NCI-H2196 treated with DMSO at 0.1 percent for 48 hours (cell line): Measurements from ENCODE around the gene ECD.
"Not testable (repeated sequence)": the region's sequence is repeated elsewhere in the genome, so short reads cannot be mapped to it uniquely, and the experiment has no call there.

ENCODE experiments used
- DNase-seq: peaks from one replicate; lab custom pipeline; 2025; ENCODE audit not compliant: unreplicated experiment; lab: John Stamatoyannopoulos, UW

The ECD gene

DNA sequence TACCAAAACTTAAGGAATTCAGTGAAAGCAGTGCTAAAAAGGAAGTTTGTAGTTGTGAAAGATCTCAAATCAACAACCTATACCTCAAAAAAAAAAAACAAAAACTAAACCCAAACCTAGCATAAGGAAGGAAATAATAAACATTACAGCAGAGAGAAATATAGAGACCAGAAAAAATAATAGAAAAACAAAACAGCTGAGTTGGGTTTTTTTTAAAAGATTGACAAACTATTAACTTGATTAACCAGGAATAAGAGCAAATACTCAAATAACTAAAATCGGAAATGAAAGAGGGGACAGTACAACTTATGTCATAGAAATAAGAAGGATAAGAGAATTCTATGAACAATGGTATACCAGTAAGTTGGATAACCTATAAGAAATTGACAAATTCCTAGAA is 6.7 kb downstream of the ECD start:
- DNase-seq, result no peak

DNA sequence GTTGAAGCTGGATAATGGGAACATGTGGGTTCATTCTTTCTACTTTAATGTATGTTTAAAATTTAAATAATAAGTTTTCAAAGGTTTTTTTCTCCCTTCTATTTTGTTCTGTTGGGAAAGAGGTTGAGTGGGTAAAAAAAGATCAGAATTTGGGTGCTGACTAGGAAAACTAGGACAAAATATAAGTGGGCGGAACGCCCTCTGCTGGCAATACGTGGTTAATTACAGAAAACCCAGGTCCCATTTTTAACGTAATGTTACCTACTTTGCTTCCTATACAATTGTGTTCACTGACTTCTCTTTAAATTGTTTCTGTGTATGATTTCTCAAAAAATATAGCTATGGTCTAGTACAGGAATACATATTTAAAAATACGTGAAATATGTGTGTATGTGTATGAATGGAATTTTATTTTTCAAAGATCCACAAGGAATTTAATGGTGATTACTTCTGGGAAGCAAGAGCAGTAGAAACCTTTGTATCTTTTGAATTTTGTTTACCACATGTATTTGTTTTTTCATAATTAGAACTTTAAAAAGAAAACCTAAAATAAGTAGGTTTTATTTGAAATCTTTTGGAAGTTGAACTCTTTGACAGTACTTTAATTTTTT is 8.7 kb downstream of the ECD start:
- DNase-seq, result no peak

DNA sequence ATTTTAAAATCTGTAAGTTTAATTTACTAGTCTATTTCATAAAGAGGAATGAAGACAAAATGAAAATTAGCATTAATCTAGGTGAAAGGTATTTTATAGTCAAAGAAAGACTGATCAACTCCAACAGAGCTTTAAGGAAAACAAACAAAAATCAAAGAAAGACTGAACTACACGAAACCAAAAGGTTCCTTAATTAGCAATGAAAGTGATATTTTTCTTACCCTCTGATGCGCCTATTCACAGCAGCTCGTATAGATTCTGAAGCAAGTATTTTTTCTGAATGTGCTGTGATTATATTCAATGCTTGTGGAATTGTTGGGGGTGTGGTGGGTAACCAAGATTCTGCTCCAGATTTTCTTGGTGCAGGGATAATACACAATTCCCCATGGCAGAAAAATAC is 11.8 kb downstream of the ECD start:
- DNase-seq, result no peak

DNA sequence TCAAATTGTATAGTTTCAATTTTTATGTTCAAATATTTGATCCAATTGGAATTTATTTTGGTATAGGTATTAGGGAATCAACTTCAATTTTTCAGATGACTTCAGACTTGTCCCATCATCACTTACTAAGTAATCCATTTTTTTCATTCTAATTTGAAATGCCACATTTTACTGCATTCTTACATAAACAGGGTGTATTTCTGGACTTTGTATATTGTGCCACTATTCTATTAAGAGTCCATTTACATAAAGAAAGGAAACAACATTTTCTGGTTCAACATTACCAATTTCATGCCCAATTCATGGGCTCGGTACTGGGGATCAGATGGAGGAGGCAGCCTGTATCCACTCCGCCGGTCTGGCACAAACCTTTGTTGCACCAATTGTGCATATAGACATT is 15.8 kb downstream of the ECD start:
- no peak for DNase-seq

DNA sequence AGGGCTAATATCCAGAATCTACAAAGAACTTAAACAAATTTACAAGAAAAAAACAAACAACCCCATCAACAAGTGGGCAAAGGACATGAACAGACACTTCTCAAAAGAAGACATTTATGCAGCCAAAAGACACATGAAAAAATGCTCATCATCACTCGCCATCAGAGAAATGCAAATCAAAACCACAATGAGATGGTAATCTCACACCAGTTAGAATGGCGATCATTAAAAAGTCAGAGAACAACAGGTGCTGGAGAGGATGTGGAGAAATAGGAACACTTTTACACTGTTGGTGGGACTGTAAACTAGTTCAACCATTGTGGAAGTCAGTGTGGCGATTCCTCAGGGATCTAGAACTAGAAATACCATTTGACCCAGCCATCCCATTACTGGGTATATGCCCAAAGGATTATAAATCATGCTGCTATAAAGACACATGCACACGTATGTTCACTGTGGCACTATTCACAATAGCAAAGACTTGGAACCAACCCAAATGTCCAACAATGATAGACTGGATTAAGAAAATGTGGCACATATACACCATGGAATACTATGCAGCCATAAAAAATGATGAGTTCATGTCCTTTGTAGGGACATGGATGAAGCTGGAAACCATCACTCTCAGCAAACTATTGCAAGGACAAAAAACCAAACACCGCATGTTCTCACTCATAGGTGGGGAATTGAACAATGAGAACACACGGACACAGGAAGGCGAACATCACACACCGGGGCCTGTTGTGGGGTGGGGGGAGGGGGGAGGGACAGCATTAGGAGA is 17.0 kb downstream of the ECD start:
- DNase-seq, result not testable (repeated sequence)

DNA sequence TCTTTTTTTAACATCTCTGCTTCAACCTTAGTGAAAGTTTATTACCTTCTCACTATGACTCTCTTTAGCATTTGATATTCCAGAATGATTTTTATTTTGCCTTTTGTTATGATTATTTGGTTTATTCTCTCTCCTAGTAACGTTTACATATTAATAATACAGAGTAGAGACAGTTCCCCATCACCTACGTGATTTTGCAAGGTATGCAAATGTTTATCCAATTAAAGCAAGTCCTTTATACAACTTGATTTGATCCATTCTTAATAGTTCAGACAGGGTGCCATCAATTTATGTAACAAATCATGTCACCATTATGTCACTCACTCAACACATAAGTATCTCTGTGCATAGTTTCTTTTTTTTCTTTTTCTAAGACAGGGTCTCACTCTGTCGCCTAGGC is 26.2 kb downstream of the ECD start:
- DNase-seq, result no peak

DNA sequence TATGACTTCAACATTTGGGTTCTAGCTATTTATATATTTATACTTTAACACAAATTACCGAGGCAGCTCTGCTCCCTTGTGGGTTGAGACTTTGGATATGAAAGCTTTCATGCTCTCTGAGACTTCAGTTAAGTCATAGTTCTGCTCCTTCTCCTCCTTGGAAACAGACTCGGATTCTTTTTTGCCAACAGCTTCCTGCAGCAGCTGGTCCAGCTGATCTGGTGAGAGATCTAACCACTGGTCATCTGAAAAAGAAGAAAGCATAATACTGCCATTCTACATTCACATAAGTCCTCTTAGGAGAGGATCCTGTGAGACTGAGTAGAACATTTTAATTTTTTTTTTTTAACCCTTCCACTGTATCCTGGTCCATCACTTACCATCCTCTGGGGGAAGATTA is 28.6 kb downstream of the ECD start:
- no peak for DNase-seq

DNA sequence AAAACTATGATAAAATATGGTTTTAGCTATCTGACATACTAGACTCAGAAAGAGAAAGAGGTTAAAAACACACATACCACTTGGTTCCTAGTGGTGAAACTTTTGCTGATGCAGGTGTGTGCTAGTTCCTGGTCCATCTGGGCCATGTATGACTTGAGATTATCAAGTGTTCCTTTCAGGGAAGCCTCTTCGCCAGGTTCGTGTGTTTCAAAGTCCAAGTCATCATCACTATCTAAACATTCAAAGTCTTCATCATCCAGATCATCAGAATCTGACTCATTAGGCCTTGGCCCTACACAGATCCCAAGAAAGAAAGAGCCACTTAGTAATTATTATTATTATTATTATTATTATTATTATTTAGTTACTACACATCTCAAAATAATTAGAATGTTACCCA is 31.2 kb downstream of the ECD start:
- DNase-seq, result no peak

DNA sequence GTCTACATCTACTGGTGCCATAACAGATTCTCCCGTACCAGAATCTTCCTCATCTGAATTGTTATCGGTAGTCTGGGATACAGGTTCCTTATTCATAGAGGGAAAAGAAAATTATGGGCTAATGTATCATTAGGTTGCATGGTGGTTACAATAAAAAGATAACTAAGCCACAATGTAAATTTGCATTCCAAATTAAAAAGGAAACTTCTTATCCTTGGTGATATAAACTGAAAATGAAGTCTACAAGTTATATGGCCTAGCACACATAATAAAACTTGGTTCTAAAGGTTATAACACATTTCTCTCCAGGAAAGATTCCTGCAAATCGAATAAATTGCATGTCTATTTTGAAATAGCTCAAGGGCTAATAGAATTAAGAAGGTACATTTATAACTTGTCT is 33.1 kb downstream of the ECD start:
- no peak for DNase-seq

DNA sequence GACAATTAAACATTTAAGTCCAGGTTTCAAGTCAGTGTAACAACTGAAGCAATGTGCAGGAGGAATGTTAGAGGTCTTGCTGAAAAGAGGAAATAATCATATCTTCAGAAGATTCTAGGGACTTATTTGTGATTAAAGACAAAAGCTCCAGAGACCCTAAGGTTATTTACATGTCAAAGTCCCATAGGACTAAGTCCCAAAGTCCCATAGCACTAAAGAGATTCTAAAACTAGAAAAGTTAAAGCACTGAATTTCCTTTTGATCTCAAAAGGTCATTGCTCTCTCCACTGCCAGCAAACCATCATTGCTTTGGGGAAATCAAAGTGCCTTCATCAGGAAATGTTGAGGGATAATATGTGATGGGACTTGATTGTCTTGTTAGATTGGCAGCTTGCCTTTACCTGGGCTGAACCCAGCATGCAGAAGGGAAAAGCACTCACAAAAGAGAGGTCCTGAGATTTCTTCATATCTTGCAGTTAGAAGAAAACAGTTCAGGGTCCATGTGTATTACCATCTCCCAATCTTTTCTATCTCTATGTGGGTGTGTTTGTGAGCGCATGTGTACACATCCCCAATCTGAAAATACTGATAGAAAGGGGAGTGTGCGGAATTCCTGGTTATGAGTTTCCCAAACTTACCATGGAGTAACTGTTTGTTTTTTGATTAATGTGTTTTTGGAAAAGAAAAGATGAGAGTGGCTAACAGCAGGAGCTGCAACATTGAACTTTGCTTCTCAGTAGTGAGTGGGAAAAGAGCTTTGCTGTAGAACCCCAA is 35.7 kb downstream of the ECD start:
- DNase-seq, result no peak

DNA sequence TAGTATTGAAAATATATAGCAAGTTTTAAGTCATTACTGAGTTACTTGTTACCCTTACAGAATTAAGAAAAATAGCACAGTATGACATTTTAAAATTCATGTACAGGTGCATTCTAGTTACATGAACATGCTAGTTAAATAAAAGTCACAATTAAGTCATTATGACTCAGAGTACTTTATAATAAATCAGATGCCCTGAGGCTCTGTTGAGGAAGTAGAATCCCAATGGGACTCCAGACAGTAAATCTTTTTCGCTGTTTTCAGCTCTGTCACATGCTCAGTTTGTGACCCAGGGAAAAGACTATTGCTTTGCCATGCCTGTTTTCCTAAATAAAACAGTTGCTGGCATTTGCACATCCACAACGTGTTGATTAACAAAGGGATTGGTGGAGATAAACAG is 36.5 kb downstream of the ECD start:
- no peak for DNase-seq

DNA sequence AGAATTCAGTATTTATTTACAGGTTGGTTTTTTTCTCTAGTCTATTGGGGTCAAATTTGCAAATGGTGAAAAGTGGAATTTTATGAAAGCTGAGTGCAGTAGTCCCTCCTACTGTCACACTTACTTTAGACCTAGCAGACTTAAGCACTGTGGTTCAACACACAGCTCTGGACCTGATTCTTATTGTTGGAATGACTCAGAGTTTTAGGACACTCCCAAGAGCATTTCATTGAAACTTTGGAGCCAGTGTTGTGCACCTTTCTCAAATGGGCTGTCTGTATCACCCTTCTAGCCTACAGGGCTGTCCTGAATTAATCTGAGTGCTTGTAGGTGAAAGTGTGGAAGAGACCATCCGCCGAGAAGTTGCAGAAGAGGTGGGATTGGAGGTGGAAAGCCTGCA is 41.5 kb downstream of the ECD start:
- DNase-seq, result no peak

DNA sequence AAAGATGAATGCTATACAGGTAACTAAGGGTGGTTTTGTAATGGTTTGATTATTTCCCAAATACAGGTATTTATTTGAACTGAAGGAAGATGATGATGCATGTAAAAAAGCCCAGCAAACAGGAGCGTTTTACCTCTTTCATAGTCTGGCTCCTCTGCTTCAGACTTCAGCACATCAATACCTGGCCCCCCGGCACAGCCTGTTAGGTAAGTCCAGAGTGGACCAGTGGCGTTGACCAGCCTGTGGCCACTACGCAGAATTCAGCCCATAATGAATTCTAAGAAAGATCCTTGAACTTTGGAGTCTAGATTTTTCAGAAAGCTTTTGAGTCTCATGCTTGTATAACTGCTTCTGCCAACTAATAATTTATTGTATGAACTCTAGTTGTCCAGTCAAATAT is 47.9 kb downstream of the ECD start:
- DNase-seq, result no peak

DNA sequence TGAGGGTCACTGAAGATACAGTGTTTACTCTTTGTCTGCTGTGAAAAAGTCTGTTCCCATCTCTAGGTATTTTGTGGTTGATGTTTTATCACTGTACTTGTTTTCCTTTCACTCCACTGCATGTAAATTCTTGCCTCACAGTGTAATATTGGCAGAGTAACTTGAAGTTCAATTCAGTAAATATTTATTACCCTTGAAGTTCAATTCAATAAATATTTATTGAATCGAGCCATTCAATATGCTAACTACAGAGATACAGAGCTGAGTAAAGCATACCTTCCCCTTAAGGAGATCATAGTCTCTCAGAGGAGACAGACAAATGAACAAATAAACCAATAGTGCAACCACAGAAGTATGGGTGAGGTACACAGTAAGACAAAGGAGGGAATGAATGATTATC is 48.4 kb downstream of the ECD start:
- no peak for DNase-seq

DNA sequence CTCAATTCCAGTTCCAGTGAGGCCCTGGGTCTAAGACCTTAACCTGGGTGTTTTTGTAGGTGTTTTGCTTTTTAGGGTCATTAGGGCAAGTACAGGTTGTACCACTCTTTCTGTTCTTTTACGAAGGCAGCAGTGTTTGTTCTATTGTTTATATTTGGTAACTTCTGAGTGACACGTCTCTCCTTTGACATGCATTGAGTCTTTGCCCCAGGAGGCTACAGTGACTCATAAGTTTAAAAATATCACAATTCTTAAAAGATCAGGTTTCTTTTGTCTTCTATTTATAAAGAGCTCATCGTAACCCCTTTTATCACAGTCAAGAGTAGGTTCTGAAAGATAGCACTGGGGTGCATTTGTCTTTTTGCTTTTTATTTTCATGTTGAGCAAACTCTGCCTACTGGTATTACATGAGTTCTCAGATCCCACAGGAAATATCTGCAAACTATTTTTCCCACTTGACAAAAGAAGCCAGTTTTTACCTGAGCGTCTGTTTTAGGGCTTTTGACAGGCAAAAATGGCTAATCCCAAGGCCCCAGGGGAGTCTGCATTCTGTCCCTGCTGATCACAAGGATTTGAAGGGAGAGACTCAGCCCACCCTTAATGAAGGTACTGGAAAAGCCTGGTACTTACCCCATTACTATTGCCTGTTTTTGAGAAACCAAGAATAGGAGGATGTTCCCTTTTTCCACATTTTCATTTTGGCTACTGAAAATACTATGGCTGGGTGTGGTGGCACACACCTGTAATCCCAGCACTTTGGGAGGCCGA is 49.6 kb downstream of the ECD start:
- no peak for DNase-seq

DNA sequence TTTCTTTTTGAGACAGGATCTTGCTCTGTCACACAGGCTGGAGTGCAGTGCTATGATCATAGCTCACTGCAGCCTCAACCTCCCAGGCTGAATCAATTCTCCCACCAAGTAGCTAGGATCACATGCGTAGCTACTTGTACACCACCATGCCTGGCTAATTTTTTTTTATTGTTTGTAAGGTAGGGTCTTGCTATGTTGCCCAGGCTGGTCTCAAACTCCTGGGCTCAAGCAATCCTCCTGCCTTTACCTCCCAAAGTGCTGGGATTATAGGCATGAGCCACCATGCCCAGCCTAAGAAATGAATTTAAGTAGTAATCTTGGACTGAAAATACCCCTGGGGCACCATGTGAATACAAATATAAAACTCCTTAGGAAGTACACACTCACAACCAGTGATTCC is 51.8 kb downstream of the ECD start:
- DNase-seq, result no peak

DNA sequence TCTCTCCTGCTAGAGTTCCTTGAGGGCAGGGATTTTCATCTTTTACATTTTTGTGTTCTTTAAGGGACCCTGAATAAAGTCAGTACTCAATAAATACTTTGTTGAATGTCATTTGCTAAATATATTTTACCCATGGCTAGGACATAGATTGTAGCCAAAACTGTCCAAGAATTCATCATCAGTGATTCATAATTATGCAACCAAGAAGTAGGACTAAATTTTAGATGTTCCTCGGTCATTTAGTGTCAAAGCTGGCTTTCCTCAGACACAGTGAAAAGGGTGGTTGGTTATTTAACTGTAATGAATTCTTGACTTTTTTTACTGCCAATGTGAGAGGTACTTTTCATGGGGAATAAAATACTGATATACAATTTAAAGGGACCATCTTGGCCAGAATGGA is 54.3 kb downstream of the ECD start:
- no peak for DNase-seq

DNA sequence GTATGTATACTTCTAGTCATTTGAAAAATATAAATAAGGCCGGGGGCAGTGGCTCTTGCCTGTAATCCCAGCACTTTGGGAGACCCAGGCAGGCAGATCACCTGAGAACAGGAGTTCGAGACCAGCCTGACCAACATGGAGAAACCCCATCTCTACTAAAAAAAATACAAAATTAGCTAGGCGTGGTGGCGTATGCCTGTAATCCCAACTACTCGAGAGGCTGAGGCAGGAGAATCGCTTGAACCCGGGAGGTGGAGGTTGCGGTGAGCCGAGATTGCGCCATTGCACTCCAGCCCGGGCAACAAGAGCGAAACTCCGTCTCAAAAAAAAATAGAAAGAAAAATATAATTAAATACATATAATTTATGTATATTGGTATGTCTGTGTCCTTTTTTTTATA is 55.8 kb downstream of the ECD start:
- not testable (repeated sequence) for DNase-seq

DNA sequence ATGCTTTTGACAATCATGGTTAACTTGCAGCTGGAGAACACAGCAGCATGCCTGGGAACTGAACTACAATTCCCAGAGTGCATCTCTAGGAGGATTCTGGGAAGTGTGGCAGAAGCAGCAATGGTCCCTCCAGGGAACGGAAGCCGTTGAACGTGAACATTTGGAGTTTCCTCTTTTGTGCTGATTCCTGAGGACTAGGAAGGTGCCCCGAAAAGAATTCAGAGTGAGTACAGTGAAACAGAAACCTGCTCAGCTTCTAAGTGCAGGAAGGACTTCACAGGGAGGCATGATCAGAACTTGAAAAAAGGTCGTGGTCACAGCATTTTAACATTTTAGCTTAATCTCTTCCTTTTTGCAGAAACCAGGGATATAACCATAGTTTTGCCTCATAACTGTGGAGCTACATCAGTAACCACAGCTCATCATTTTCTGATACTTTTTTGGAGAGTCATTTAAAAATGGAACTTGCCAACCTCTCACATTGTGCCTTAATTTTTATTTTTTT is 57.4 kb downstream of the ECD start, which contains the start of gene NUDT13:
Gene NUDT13, plus strand, starts transcription at position 111 of the 505 bp plus-strand sequence. CDS start 3,911 bp downstream, outside the sequence.
- DNase-seq, result no peak

DNA sequence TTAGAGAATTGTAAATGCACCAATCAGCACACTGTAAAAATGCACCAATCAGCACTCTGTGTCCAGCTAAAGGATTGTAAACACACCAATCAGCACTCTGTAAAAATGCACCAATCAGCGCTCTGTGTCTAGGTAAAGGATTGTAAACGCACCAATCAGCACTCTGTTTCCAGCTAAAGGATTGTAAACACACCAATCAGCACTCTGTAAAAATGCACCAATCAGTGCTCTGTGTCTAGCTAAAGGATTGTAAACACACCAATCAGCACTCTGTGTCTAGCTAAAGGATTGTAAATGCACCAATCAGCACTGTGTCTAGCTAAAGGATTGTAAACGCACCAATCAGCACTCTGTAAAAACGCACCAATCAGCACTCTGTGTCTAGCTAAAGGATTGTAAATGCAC is 58.6 kb downstream of the ECD start:
- DNase-seq, result not testable (repeated sequence)

DNA sequence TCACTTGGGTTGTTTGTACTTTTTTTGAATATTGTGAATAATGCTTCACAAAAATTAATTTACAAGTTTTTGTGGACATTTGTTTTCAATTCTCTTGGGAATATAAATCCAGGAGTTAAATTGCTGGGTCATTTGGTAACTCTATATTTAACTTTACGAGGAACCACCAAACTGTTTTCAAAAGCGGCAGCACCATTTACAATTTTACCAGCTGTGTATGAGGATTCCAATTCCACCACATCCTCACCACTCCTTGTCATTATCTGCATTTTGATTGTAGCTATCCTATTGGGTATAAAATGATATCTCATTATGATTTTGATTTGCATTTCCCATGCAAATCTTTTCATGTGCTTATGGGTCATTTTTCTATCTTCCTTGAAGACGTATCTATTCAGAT is 61.5 kb downstream of the ECD start:
- DNase-seq, result no peak
